ENCODE data around the gene CHTF8.
A peak's percentile ranks its signal among the peaks of the same experiment; 100 is the strongest.

Gene CHTF8

DNA sequence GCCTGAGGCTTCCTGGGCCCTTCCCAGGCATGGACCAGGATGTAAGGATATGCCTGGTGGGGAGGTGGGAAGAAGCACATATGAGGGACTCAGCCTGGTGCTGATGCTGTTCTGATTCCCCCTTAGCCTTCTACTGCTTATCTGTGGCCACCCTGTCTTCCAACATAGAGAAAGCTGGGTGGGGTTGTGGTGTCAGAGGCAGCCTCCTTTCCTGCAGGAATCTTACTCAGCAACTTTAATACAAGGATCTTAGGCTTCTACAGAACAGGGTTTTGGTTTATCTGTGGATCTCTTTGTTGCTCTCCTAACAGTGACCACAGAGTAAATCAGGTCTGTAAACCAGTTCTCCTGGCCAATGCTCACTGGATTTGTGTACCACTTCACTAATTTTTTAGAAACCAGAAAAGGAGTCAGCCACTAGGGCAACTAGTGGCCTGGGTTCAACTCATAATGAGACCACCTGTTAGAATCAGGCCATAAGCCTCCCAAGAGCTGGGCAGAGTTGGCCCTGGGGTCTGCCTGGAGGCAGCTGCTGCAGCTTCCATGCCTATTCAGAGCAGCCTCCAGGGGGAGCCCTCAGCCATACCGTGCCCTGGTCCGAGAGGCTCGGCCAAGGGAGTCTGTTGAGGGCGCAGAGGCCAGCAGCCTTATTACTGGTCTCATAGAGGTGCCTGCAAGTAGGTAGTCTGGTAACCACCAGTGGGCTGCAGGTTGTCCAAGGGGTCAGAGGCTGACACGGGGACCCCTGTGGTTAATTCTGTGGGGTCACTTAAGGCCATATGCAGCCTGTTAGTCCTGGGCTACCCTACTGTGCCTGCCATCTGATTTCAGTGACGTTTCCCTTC, 19.9 kb downstream of the CHTF8 start:
- peak; percentile 6 for DNase-seq

DNA sequence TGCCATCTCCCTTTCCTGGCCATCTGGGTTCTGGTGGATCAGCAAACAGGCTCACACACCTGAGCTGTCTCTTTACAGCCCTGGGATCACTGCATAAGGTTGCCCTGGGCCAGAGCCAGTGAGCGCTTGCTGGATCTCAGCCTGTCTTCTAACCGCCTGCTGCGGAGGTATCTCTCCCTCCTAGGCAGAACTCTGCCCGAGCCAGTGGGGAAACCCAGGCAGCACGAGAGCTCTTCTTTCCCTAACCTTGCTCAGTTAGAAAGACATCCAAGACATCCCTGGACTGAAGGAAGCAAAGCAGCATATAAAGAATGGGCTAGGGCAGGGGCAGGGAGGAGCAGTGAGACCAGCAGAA, 20.5 kb downstream of the CHTF8 start:
- DNase-seq: no peak

DNA sequence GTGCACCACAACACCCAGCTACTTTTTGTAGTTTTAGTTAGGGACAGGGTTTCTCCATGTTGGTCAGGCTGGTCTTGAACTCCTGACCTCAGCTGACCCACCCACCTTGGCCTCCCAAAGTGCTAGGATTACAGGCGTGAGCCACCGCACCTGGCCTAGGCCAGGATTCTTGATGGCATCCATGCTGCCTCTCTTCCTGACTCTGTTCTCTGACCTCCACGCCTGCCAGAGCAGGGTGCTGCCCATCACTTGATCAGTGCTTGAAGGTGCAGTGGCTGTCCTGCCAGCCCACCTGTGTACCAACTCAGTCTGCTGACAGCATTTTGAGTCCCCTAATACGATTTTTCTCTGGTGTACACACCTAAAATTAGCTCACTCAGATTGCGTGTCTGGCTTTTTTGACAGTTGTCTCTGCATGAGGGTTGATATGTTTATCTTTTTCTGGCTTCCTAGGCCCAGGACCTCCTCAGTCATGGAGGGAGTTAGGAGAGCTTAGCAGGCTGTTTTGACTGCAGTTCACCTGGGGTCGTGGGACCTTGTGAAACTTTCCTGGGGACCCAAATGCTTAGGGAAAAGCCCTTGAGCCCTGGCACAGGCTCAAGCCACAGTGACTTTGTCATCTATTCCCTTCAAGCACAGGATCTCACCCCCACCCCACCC, 21.0 kb downstream of the CHTF8 start:
- DNase-seq: no peak

DNA sequence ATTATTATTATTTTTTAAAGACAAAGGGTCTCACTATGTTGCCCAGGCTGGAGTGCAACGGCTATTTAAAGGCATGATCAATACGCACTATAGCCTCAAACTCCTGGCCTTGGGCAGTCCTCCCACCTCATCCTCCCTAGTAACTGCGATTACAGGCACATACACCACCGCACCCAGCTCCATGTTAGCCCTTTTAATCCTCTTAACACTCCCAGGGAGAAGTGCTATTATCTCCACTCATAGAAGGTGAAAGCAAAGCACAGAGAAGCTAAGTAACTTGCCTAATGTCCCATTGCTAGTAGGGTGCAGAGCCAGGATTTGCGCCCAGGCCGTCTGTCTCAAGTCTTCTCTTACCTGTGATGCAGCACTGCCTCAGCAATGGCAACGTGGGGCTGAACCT, 22.0 kb downstream of the CHTF8 start:
- no peak for DNase-seq

DNA sequence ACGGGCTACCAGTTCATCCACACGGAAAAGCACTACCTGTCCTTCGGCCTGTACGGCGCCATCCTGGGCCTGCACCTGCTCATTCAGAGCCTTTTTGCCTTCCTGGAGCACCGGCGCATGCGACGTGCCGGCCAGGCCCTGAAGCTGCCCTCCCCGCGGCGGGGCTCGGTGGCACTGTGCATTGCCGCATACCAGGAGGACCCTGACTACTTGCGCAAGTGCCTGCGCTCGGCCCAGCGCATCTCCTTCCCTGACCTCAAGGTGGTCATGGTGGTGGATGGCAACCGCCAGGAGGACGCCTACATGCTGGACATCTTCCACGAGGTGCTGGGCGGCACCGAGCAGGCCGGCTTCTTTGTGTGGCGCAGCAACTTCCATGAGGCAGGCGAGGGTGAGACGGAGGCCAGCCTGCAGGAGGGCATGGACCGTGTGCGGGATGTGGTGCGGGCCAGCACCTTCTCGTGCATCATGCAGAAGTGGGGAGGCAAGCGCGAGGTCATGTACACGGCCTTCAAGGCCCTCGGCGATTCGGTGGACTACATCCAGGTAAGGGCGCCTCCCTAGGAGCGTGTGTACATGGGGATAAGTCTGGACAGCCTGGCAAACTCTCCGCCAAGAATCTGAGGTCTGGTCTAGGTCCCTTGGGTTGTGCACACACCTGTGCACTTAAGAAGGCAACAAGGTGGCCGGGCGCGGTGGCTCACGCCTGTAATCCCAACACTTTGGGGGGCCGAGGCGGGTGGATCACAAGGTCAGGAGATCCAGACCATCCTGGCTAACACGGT, 22.7 kb downstream of the CHTF8 start:
- DNase-seq: no peak

DNA sequence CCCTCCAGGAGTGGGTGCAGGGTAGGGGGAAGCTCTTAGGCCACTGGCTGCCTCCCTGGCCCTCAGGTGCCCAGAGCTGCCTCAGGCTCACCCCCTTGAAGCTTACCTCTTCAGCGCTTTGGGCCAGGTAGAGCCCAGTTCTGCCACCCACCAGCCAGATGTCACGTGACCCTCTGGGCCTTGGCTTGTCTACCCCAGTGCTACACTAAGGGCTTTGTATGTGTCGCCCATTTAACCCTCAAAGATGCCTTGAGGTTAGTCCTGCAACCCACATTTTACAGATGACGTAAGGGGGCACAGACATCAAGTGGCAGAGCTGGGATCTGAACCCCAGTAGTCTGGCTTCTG, 23.5 kb downstream of the CHTF8 start:
- no peak for DNase-seq

DNA sequence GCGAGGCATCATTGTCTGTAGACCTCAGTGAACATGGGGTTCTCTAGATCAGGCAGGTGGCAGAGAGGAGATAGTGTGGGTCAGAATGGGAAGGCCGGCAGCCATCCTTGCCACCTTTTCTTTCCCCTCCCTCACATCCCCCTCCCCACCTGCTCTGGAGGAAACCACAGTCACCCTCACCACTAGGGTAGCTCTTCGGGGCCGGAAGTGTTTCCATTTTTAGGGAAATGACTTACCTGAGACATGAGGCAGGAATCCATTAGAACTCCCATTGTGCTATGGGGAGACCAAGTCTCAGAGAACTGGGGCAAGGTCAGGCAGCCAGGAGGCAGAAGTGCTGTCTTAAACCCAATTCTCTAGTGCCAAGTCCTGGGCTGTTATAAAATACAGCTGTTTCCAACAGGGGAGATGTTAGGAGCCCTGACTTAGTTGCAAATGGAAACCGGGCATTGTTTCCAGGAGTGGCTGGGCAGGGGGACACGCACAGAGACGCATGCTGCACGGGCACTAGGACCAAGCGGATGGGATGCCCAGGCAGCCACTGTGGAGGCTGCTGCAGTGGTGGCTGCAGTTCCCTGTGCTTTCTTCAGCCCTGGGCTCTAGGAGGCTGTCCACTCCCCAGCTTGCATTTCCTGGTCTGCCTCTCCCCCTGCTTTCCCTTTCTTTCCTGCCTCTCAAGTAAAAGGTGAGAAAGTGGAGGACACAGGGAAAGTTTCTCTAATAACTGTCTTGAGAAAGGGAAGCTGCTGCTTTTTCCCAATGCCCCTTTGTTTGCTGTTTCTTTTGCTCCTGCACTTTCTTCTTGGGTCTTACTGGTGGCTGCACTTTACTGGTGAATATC, 24.1 kb downstream of the CHTF8 start:
- no peak for DNase-seq

DNA sequence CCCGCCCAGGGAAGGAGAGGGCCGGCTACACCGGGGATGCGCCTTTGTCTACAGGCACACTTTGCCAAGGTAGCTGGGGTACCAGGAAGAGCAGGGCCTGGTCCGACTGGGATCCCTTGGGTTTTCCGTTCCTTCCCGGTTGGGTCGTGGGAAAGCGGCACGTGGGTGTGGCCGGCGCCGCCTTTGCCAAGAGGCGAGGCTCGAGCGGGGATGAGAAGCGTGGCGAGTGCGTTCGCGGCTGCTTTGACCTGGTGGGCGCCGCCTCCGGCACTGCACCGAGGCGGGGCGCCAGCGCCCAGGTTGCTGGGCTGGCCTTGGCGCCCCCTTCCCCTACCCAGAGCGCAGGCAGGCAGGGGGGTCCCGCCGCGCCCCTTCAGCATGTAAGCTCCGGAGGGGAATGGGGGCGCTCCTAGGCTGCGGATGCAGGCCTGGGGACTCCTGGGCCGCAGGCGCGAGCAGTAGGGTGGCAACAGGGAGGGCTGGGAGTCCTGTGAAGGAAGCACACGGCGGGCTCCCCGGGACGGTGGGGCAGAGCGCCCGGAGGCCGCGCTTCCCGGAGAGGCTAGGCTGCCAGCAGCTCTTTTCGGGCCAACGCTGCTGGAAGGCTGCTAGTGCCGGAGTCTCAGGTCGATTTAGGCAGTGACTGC, 24.9 kb downstream of the CHTF8 start:
- no peak for DNase-seq

DNA sequence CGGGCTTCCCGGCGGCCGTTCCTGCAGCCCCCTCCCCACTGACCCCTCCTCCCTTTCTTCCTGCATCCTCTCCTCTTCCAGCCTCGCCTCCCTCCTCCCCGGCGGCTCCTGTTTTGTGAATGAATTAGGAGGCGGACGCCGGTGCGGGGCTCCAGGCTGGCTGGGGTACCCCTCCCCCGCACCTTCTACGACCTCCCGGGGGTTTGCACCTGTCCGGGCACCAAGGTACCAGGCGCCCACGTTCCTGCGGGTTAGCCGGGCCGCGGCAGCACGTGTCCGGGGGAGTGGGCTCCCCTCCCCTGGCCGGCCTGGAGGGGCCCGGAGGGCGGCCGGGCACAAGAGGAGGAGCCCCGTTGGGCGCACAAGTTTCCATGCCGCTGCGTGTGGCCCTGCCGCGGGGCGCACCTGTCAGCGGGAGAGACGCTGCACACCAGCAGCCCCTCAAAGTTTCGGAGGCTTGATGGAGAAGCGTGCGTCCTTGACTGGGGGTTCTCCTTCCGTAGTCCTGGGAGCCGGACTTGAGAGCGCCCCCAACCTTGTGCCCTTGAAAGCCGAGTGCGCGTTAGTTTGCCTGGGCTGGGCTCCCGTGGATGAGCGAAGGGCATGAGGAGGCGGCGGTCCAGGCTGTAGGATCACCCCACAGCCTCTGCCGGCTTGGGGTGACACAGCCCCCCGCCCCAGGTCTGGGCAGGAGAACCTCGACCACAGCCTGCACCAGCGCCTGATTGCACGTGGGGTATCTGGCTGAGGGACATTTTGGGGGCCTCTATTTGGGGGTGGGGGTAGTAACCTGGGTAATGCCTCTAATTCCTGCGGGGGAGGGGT, 25.7 kb downstream of the CHTF8 start:
- DNase-seq: no peak

DNA sequence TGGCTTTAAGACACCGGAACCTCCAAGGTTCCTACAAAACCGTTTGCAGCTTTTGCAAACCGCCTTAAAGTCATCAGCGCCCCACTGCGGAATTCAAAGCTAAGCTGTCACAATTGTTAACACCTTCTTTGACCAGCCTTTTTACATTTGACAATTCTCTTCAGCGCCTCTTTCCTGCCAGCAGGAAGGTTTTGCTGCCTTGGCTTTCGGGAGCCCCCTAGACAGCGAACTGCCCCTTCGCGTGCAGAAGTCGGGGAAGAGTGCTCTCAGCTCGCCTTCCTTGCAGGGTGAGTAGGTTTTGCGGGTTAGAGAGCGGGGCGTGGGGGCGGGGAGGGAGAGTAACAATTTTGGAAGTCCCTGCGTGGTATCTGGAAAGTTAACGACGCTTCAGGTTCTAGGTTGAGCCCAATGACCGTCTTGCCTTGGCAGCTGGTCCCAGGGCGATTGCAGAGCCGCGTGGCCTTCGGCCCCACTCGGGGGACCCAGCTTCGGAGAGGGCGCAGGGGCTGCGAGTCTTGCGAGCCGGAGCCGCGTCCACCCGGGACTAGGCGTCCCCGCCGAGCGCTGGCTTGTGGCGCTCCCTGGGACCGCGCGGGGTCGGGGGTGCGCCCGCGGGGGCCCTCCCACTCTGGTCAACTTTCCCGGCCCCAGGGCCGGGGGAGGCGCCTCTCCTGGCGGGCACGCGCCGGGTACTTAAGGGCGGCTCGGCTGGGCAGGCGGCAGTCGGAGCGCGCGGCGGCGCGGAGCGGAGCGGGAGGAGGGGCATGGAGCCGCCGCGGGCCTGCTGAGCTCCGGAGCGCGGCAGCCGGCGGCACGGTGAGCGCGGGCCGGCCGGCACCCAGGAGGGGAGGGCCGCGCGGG, 26.7 kb downstream of the CHTF8 start, which contains the start of gene HAS3:
Gene HAS3 (plus strand): TSS at position 153 of the 861 bp plus-strand sequence. CDS start 3,743 bp downstream, outside the sequence.
- DNase-seq: no peak

DNA sequence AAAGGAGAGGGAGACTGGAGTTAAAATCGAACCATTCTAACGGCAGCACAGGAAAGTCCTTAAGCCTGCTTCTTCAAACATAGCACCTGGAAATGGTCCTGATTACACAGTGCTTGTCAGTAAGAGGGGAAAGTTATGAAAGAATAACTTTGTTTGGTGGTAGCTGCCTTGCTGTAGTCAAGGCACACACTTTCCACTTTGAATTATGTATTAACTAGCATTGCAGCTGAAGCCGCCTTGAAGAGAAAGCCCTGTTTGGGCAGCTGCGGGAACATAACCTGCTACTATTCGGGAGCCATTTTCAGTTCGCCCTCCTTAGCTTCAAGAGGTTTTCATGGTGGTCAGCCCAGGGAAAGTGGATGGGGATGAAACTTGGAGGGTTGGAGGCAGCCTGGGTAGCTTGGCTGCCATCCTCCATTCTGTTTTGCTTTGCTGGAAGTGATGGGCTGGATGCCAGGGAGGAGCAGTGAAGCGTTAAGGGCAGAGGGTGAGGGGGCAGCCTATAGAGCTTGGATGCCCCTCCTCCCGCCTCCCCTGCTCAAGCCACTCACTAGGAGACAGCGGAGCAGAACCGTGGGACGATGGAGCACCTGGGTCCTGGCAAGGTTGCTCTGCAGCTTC, 32.2 kb downstream of the CHTF8 start:
- no peak for DNase-seq

DNA sequence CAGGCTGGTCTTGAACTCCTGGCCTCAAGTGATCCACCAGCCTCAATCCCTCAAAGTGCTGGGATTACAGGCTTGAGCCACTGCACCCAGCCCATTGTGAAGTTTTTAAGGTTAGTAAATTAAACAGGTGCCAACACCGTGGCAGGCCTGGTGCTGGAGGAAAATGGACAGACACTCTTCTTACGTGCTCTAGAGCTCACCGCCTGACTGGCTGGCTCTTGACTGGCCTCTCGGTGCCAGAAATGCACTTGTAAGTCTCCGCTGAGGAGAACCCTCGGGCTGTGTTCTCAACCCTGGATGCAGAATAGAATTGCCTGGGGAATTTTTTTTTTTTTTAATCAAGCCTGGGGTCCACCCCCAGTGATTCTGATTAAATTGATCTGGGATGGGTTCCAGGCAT, 37.2 kb downstream of the CHTF8 start:
- no peak for DNase-seq

DNA sequence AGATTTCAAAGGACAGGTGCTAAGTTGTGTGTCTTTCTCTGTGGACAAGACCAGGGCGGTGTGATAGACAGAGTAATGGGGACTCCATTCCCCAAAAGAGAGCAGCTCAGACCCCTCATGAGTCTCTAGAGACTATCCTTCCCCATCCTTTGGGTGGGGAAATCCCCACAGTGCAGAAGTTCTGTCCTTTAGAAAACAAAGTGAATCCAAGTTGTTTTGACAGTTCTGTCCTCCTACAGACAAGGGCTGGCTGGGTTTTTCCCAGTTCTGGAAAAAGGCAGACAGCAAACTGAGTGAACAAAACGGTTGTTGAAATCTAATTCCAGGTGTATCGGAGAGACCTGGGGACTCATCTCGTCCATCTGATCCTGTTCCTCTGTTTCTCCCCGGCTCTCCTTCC, 37.9 kb downstream of the CHTF8 start:
- no peak for DNase-seq

DNA sequence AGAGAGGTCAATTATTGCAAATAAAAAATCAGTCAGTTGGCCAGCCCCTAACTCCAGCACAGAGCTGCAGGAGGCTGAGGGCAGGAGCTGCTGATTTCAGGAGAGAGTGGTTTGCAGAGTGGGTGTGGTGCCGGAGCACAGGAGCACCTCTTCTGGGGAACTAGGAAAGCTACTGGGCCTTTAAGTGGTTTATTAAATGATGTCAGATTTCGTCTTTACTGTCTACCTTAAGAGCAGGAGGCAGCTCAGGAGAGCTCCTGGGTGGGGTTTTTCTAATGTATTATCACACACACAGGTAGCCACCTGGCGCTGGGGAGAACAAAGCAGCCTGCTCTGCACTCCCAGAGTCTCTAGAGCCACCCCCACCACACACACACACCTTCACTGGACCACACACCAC, 38.4 kb downstream of the CHTF8 start:
- DNase-seq: no peak

DNA sequence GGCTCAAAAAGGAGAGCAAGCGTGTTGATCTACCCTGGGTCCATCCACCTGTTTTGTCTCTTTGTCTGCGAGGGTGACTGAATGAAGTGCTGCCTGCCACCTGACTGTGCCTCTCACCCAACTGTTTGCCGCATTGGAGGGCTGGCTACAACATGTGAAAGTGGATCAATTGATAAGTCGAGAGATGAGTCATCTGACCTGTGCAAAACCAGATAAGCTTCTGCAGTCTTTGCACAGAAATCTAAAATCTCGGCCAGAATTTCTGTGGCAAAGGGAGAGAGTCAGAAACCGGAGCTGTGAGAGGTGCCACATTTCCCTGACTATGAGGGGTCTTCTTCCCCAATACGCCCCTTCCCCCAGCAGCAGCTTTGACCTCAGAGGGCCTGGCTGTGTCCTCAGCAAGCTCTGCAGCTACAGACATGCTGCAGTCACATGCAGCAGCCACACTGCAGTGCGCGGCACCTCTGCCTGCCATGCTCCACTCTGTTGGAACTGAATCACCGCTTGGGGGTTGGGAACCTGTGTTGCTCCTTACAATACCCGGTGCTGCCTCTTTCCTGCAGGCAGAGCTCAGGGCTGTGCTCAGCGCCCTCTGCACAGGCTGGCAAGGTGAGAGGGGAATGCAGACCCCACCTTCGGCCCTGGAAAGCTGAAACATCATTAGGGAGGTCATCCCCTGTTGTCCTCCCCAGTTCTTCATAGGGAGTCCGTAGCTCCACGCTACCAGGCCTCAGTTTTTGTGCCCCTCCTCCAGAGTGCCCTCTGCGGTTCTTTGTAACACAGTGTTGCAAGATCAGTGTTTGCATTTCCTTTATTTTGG, 43.1 kb downstream of the CHTF8 start:
- no peak for DNase-seq

DNA sequence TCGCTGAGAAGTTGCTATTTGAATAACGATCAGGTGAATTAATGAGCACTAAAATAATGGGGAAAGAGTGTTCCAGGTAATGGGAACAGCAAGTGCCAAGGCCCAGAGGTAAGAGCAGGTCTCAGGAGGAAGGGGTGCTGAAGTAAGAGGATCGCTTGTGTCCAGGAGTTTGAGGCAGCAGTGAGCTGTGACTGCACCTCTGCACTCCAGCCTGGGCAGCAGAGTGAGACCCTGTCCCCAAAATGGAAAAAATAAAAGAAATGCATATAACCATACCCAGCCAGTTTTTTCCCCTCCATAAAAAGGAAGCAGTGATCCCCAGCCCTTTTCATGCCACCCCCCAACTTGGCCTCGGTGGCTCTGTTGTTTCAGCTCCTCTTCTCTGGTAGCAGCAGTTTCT, 43.7 kb downstream of the CHTF8 start:
- no peak for DNase-seq

DNA sequence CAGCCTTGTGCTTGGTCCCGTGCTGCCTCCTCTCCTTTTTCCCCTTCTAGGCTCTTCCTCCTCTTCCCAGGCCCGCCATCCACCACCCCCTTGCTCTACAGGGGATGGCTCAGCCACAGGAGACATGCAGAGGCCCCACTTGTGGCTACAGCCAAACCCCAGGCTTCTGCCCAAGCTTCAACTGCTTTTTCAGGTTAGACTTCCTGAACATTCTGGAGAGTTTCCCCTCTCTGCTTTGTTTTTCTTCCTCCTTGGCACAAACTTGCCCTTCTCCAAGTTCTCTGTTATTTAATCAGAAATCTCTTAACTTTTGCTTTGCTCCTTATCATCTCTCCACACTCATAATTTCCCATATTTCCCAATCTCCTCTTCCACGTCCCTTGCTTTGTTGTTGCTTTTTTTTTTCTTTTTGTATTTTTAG, 45.2 kb downstream of the CHTF8 start:
- no peak for DNase-seq

DNA sequence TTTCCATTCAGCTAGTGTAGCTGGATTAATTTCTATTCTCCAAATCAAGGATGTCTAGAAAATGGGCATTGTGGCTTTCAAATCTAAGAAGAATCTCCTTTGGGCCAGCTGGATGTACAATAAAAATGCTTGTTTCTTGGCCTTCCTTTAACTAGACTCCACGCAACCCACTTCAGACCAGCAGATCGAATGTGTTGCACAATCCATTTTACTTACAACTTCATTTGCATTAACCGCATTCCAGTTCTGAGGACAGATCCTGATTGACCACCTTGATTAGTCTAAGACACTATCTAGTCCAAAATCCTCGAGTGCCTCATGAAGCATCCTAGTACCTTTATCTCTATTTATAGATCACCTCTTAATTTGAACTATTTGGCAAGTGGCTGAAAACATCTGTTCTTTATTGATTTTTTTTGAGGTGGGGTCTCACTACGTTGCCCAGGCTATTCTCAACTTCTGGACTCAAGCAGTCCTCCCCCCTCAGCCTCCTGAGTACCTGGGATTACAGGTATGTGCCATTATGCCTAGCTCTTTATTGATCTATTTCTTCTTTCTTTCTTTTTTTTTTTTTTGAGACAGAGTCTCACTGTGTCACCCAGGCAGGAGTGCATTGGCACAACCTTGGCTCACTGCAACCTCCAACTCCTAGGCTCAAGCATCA, 47.2 kb downstream of the CHTF8 start:
- DNase-seq: no peak

All from NK-92 treated with Interleukin-12 subunit alpha and Interleukin-12 subunit beta, amount 100 ng/mL, for 24 hours (cell line).